ENCODE measurements around the gene AGPAT3.
A peak's percentile ranks its signal among the peaks of the same experiment; 100 is the strongest.

The AGPAT3 gene

DNA sequence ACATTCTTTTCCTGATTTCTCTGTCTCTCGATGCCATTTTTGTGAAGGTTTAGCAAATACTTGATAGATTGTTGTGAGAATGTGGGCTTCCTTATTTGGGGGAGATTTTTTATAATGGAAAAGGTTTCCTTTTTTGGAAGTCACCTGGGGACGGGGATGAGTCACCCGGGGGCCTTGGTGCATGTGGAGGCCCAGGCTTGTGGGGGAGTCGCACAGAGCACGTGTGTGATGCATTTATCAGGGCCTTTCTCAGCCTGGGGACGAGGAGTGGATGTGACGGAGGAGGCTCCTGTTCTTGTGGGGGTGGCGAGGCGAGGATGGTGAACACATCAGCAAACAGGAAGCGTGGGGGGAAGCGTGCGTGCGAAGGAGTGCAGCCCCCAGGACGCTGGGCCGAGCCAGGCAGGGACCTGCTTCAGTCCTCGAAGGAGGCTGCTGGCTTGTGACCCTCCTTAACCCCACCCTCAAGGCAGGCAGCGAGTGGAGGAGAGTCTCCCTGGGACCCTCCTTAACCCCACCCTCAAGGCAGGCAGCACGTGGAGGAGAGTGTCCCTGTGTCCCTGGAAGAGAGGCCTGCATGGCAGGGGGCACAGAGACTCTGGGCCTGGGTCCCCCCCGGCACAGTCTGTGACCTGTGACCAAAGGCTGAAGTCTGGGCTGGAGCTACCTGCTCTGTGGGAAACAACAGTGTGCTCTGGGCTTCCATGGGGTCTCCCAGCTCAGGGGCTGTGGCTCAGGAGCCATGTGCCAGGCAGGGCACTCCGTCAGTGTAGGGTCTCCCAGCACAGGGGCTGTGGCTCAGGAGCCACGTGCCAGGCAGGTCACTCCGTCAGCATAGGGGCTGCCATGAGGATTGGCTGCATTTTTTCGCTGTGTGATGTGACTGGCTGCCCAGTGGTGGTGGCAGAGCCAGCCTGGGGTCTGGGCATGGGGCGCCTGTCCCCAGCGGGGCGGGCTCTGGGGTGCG lies 57.2 kb downstream of the AGPAT3 start:
- peak; percentile 43 to 71 (median 70) for DNase-seq (ENCODE audit: low read depth in 3 of 3)

GRCh38 chr21:43922949-43923348 lies 57.9 kb downstream of the AGPAT3 start:
- DNase-seq (ENCODE audit: low read depth in 3 of 3), result no peak

GRCh38 chr21:43923391-43923790 lies 58.4 kb downstream of the AGPAT3 start:
- no peak for DNase-seq (ENCODE audit: low read depth in 3 of 3)

GRCh38 chr21:43924421-43925095 lies 59.5 kb downstream of the AGPAT3 start:
- no peak for DNase-seq (ENCODE audit: low read depth in 3 of 3)

GRCh38 chr21:43925096-43925481 lies 60.1 kb downstream of the AGPAT3 start:
- DNase-seq (ENCODE audit: low read depth in 3 of 3), result no peak

GRCh38 chr21:43925609-43926008 lies 60.6 kb downstream of the AGPAT3 start:
- DNase-seq (ENCODE audit: low read depth in 3 of 3), result no peak

GRCh38 chr21:43926196-43926595 lies 61.2 kb downstream of the AGPAT3 start:
- no peak for DNase-seq (ENCODE audit: low read depth in 3 of 3)

- no peak for DNase-seq (ENCODE audit: low read depth in 3 of 3)
Observed at GRCh38 chr21:43927591-43928221, 62.7 kb downstream of the AGPAT3 start.

- no peak for DNase-seq (ENCODE audit: low read depth in 3 of 3)
Observed at GRCh38 chr21:43928222-43929125, 63.5 kb downstream of the AGPAT3 start.

DNA sequence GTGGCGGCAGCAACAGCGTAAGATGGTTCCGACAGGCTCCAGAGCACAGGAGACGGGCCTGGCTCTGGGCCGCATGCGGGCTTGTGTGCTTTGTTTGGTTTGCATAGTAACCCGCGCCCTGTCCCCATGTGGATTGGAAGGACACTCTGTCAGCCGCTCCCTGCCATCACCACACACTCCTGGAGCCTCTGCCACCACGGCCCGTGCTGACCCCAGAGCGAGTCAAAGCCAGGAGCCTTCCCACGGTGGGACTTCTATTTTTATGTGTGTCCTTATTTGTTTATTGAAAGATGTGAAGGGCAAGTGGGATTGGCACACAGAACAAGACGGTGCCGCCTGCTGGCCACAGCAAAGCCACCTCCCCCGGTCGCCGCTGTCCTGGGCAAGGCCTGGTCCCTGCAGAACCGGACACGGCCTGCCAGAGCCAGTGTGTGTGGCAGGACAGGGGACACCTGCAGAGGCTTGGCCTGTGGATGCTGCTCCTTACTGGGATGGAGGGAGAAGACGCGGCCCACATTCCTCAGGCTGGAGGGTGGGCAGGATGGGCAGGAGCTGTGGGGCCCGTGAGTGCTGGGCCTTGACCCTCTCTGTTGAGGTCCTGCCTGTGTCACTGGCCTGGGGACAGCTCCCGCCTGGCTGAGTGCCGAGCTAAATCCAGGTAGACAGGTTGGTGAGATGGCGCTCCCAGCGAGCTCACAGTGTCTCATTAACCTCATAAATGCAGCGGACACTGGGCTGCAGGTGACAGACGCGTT lies 64.4 kb downstream of the AGPAT3 start:
- no peak for DNase-seq (ENCODE audit: low read depth in 3 of 3)

- no peak for DNase-seq (ENCODE audit: low read depth in 3 of 3)
Observed at GRCh38 chr21:43930074-43930847, 65.2 kb downstream of the AGPAT3 start.

GRCh38 chr21:43930848-43931375 lies 65.9 kb downstream of the AGPAT3 start:
- no peak for DNase-seq (ENCODE audit: low read depth in 3 of 3)

DNA sequence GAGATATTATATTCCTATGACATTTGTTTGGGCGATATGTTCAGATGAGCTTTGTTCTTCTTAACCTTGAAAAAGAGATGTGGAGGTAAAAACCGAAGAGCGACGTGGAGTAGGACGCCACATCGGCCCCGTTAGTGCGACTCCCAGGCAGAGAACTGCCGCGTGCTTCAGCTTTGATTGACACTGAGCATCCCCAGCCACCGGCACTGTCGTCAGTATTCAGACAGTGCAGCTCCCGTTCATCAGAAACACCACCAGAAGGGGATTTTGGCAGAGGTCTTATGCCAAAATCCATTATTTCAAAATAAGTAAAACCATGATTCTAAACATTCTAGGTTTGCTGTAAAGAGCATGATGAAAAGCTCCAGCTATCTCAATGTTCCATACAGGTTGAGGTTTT lies 66.5 kb downstream of the AGPAT3 start:
- no peak for DNase-seq (ENCODE audit: low read depth in 3 of 3)

- DNase-seq (ENCODE audit: low read depth in 3 of 3), result no peak
Observed at GRCh38 chr21:43932005-43932404, 67.0 kb downstream of the AGPAT3 start.

GRCh38 chr21:43933199-43933598 lies 68.2 kb downstream of the AGPAT3 start:
- DNase-seq (ENCODE audit: low read depth in 3 of 3), result no peak

DNA sequence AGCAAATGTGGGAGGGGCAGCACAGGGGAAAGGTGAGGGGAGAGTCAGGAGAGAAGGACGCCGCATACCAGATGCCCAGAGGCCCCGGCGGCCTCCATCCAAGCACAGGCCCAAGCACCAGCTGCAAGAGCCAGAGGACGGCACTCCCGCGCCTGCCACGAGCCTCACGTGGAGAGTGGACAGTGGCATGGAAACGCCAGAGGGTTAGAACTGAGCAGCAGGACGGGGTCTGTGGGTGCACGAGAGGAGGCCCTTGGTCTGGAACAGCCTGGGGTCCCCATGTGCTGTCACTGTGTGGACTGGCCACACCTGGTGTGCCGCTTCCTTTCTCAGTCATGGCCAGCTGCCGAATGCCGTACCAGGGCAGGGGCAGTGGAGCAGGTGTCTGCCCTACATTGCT lies 68.7 kb downstream of the AGPAT3 start:
- DNase-seq (ENCODE audit: low read depth in 3 of 3), result no peak

DNA sequence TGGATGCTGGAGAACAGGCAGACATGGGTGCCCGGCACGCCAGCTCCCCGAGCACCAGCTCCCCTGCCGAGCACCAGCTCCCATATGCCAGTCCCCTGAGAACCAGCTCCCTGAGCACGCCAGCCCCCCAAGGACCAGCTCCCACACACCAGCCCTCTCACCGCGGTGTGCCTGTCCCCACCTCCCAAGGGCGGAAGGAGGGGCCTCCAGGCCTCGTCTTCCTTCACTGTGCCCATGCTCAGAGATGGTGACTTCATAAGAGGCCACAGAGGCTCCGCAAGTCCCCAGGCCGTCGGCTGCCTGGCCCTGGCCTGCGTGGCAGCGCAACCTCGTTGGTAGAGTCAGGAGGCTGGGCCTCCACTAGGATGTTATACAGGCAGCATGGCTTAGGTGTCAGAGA lies 69.1 kb downstream of the AGPAT3 start:
- DNase-seq (ENCODE audit: low read depth in 3 of 3), result no peak

GRCh38 chr21:43934716-43935705 lies 70.0 kb downstream of the AGPAT3 start:
- no peak for DNase-seq (ENCODE audit: low read depth in 3 of 3)
